ENCODE measurements around the gene LEMD2. TPM values are rescaled to one million over a fixed set of nuclear protein-coding genes. Genes with fewer than 3 reads are reported as not detected.

Gene LEMD2
- total RNA-seq, 1 experiment from 2014 or later = 91.8 TPM

- Histone ChIP-seq H3K23ac (ENCODE audit: insufficient read length, low read depth, low read length) (no peak overlapping the region), H2BK12ac (ENCODE audit: insufficient read length, low read depth, low read length) (no peak overlapping the region), H4K20me1 (ENCODE audit: control insufficient read depth, insufficient read depth, insufficient read length) (no peaks in the 10 kb centered on the region), H3K9ac (ENCODE audit: extremely low read depth, insufficient read length, low read length) (no peak overlapping the region), H2AFZ (ENCODE audit: low read length) (no peak overlapping the region), H2BK15ac (ENCODE audit: low read depth, low read length) (no peak overlapping the region), H3K27me3 (ENCODE audit: insufficient read depth, low read length) (no peaks in the 10 kb centered on the region), H3K56ac (ENCODE audit: insufficient read length, low read depth, low read length) (no peak overlapping the region), H3K27ac (ENCODE audit: insufficient read length, low read depth, low read length) (no peak overlapping the region), H3K79me2 (ENCODE audit: insufficient read depth, low read length) (no peaks in the 10 kb centered on the region), H4K5ac (ENCODE audit: insufficient read length, low read depth, low read length) (no peak overlapping the region), H3K9me3 (ENCODE audit: control insufficient read depth, low read depth, low read length) (no peaks in the 10 kb centered on the region), H4K91ac (ENCODE audit: insufficient read length, low read depth, low read length) (no peak overlapping the region), H4K8ac (replicated peaks; ENCODE audit: insufficient read length, low read depth, low read length) (no peak overlapping the region), H2BK120ac (ENCODE audit: low read depth, low read length, poor library complexity, severe bottlenecking) (no peak overlapping the region), H3K4me1 (ENCODE audit: insufficient read depth, low read length) (peaks cover 4% of the 10 kb centered on the region; the same call in 1 of the 2 replicates), H3K4me2 (ENCODE audit: insufficient read depth, insufficient read length, low read length) (no peak overlapping the region), H3T11ph (ENCODE audit: low read length) (no peak overlapping the region), H3K18ac (ENCODE audit: insufficient read length, low read depth, low read length) (no peak overlapping the region), H3K79me1 (ENCODE audit: insufficient read depth, low read depth, low read length, poor library complexity, severe bottlenecking) (no peaks in the 10 kb centered on the region), H3K23me2 (ENCODE audit: insufficient read length, low read depth, low read length, poor library complexity, severe bottlenecking) (no peaks in the 10 kb centered on the region), H2BK20ac (ENCODE audit: low read depth, low read length, poor library complexity, severe bottlenecking) (no peak overlapping the region), H2AK5ac (ENCODE audit: insufficient read length, low read length) (no peak overlapping the region), H2BK5ac (ENCODE audit: insufficient read length, low read length) (no peak overlapping the region), H3K4ac (ENCODE audit: low read depth, low read length) (no peak overlapping the region), H3K14ac (ENCODE audit: insufficient read depth, low read length) (no peak overlapping the region)
- Mint-ChIP-seq H3K4me1 (peaks cover 36 to 39% of the 10 kb centered on the region in 2 experiments), H3K36me3 (ENCODE audit: insufficient read depth in 1 of 3, low read depth in 3 of 3) (no peaks in the 10 kb centered on the region), H3K9me3 (no peaks in the 10 kb centered on the region), H3K27me3 (ENCODE audit: low read depth) (peaks cover 13% of the 10 kb centered on the region), H3K27ac (no peak overlapping the region), H3K4me3 (no peak overlapping the region)
- no peak for DNase-seq
- no CpG with 5 or more reads among the region's 5 CpGs for WGBS (ENCODE audit: extremely low coverage, insufficient read length, low lambda C conversion rate)
- no peak for TF ChIP-seq CTCF (conservative IDR thresholded peaks at IDR 0.05)
These were observed 66.8 kb downstream of the LEMD2 start for GRCh38 chr6:33722103-33722623.
